ENCODE measurements around the gene HPD.
A peak's percentile ranks its signal among the peaks of the same experiment; 100 is the strongest.
"Not testable (repeated sequence)": the region's sequence is repeated elsewhere in the genome, so short reads cannot be mapped to it uniquely, and the experiment has no call there.

The HPD gene

GRCh38 chr12:121866331-121866730, 7.7 kb upstream of the HPD start:
- no peak for DNase-seq (ENCODE audit: low read depth in 2 of 2, low spot score in 1 of 2)

- DNase-seq (ENCODE audit: low read depth in 2 of 2, low spot score in 1 of 2): no peak
Measured at GRCh38 chr12:121861636-121862254, 3.1 kb upstream of the HPD start.

GRCh38 chr12:121860699-121861098, 2.0 kb upstream of the HPD start:
- DNase-seq (ENCODE audit: low read depth in 2 of 2, low spot score in 1 of 2): not testable (repeated sequence)

- no peak for DNase-seq (ENCODE audit: low read depth in 2 of 2, low spot score in 1 of 2)
Measured at GRCh38 chr12:121860257-121860656, 1.6 kb upstream of the HPD start.

GRCh38 chr12:121858318-121858661, 369 bp downstream of the HPD start:
- no peak for DNase-seq (ENCODE audit: low read depth in 2 of 2, low spot score in 1 of 2)

- no peak for DNase-seq (ENCODE audit: low read depth in 2 of 2, low spot score in 1 of 2)
Measured at GRCh38 chr12:121857322-121858246, 1.1 kb downstream of the HPD start.

GRCh38 chr12:121852392-121852791, 6.3 kb downstream of the HPD start:
- not testable (repeated sequence) for DNase-seq (ENCODE audit: low read depth in 2 of 2, low spot score in 1 of 2)

- no peak for DNase-seq (ENCODE audit: low read depth in 2 of 2, low spot score in 1 of 2)
Measured at GRCh38 chr12:121849665-121850064, 9.0 kb downstream of the HPD start.

- no peak for DNase-seq (ENCODE audit: low read depth in 2 of 2, low spot score in 1 of 2)
Measured at GRCh38 chr12:121849211-121849610, 9.4 kb downstream of the HPD start.

- DNase-seq (ENCODE audit: low read depth in 2 of 2, low spot score in 1 of 2): no peak
Measured at GRCh38 chr12:121845701-121846100, 13.0 kb downstream of the HPD start.

- no peak for DNase-seq (ENCODE audit: low read depth in 2 of 2, low spot score in 1 of 2)
Measured at GRCh38 chr12:121843236-121843982, 15.2 kb downstream of the HPD start.

- DNase-seq (ENCODE audit: low read depth in 2 of 2, low spot score in 1 of 2): no peak
Measured at GRCh38 chr12:121839993-121840761, 18.5 kb downstream of the HPD start.

GRCh38 chr12:121839106-121839992, 19.3 kb downstream of the HPD start:
- DNase-seq (ENCODE audit: low read depth in 2 of 2, low spot score in 1 of 2): peak; percentile 99

- DNase-seq (ENCODE audit: low read depth in 2 of 2, low spot score in 1 of 2): no peak
Measured at GRCh38 chr12:121838126-121838525, 20.5 kb downstream of the HPD start.

- DNase-seq (ENCODE audit: low read depth in 2 of 2, low spot score in 1 of 2): no peak
Measured at GRCh38 chr12:121837680-121838079, 21.0 kb downstream of the HPD start.

GRCh38 chr12:121831571-121832245, 27.0 kb downstream of the HPD start:
- DNase-seq (ENCODE audit: low read depth in 2 of 2, low spot score in 1 of 2): no peak

- DNase-seq (ENCODE audit: low read depth in 2 of 2, low spot score in 1 of 2): no peak
Measured at GRCh38 chr12:121830588-121831265, 27.9 kb downstream of the HPD start.

- DNase-seq (ENCODE audit: low read depth in 2 of 2, low spot score in 1 of 2): no peak
Measured at GRCh38 chr12:121830134-121830533, 28.5 kb downstream of the HPD start.

All from stimulated activated CD8-positive, alpha-beta memory T cell treated with anti-CD3 and anti-CD28 coated beads, Interleukin-4, amount 100 ng/mL, for 1 hour (primary cell).